ENCODE measurements around the gene ADAM12.

ADAM12 gene

GRCh38 chr10:126431816-126432215 is 43.5 kb upstream of the ADAM12 start:
- peaks cover 3% of the 10 kb centered on the region for H3K9me3 Mint-ChIP-seq
- TF ChIP-seq CTCF (IDR thresholded peaks at IDR 0.05; ENCODE audit: unreplicated experiment in 3 of 3) = no peak

GRCh38 chr10:126430512-126430911 is 42.2 kb upstream of the ADAM12 start:
- Mint-ChIP-seq H3K36me3 (ENCODE audit: low read depth) (no peaks in the 10 kb centered on the region), H3K9me3 (peaks cover 3% of the 10 kb centered on the region), H3K27ac (no peak overlapping the region), H3K27me3 (ENCODE audit: low read depth) (peaks cover 11% of the 10 kb centered on the region), H3K4me1 (no peaks in the 10 kb centered on the region), H3K4me3 (no peak overlapping the region)
- no peak for TF ChIP-seq CTCF (IDR thresholded peaks at IDR 0.05; ENCODE audit: unreplicated experiment in 3 of 3)

More at GRCh38 chr10:126431816-126432215, 43.5 kb upstream of the ADAM12 start:
- Mint-ChIP-seq H3K4me3 (no peak overlapping the region), H3K4me1 (no peaks in the 10 kb centered on the region), H3K36me3 (ENCODE audit: low read depth) (no peaks in the 10 kb centered on the region), H3K27me3 (ENCODE audit: low read depth) (peaks cover 12% of the 10 kb centered on the region), H3K27ac (no peak overlapping the region)

GRCh38 chr10:126429275-126429674 is 41.0 kb upstream of the ADAM12 start:
- Mint-ChIP-seq H3K4me3 (no peak overlapping the region), H3K9me3 (peaks cover 7% of the 10 kb centered on the region), H3K27me3 (ENCODE audit: low read depth) (peaks cover 16% of the 10 kb centered on the region), H3K4me1 (no peaks in the 10 kb centered on the region), H3K27ac (no peak overlapping the region), H3K36me3 (ENCODE audit: low read depth) (no peaks in the 10 kb centered on the region)
- no peak for TF ChIP-seq CTCF (IDR thresholded peaks at IDR 0.05; ENCODE audit: unreplicated experiment in 3 of 3)

- Mint-ChIP-seq H3K27me3 (ENCODE audit: low read depth) (peaks cover 13% of the 10 kb centered on the region), H3K36me3 (ENCODE audit: low read depth) (no peaks in the 10 kb centered on the region), H3K4me3 (no peak overlapping the region), H3K27ac (no peak overlapping the region), H3K9me3 (peaks cover 28% of the 10 kb centered on the region), H3K4me1 (peaks cover 8% of the 10 kb centered on the region)
- no peak for TF ChIP-seq CTCF (IDR thresholded peaks at IDR 0.05; ENCODE audit: unreplicated experiment in 3 of 3)
These were observed 37.3 kb upstream of the ADAM12 start for GRCh38 chr10:126425489-126426065.

- no peak for TF ChIP-seq CTCF (IDR thresholded peaks at IDR 0.05; ENCODE audit: unreplicated experiment in 3 of 3)
- peaks cover 13% of the 10 kb centered on the region for H3K27me3 Mint-ChIP-seq (ENCODE audit: low read depth)
- peaks cover 28% of the 10 kb centered on the region for H3K9me3 Mint-ChIP-seq
- H3K4me1 Mint-ChIP-seq = peaks cover 8% of the 10 kb centered on the region
- no peak overlapping the region for H3K27ac Mint-ChIP-seq
- H3K36me3 Mint-ChIP-seq (ENCODE audit: low read depth) = no peaks in the 10 kb centered on the region
- no peak overlapping the region for H3K4me3 Mint-ChIP-seq
These were observed 36.8 kb upstream of the ADAM12 start for GRCh38 chr10:126425032-126425431.

- TF ChIP-seq CTCF (IDR thresholded peaks at IDR 0.05; ENCODE audit: unreplicated experiment in 3 of 3) = no peak
- H3K27ac Mint-ChIP-seq = no peak overlapping the region
- H3K36me3 Mint-ChIP-seq (ENCODE audit: low read depth) = no peaks in the 10 kb centered on the region
- H3K4me1 Mint-ChIP-seq = peaks cover 8% of the 10 kb centered on the region
- peaks cover 31% of the 10 kb centered on the region for H3K9me3 Mint-ChIP-seq
- no peak overlapping the region for H3K4me3 Mint-ChIP-seq
- peaks cover 14% of the 10 kb centered on the region for H3K27me3 Mint-ChIP-seq (ENCODE audit: low read depth)
These were observed 35.6 kb upstream of the ADAM12 start for GRCh38 chr10:126423732-126424491.

Measured in nephron (organoid).